HG03520 (cell line): Measurements from ENCODE around the gene GCKR.

Source experiments
- ATAC-seq: cut with Tn5 transposase; IDR thresholded peaks from one replicate; pipeline ENCODE4 v1.9.1; 2021; ENCODE audit warnings: mild to moderate bottlenecking, moderate library complexity; ENCODE audit not compliant: unreplicated experiment

The GCKR gene

GRCh38 chr2:27496357-27497287 lies at the start of gene GCKR:
Gene GCKR (plus strand): TSS chr2:27496839. CDS start chr2:27496905, 66 bp downstream.
- ATAC-seq, result no peak

GRCh38 chr2:27448381-27448780 lies 48.3 kb upstream of the GCKR start:
- ATAC-seq, result no peak

- ATAC-seq, result no peak
Observed at GRCh38 chr2:27451095-27451494, 45.5 kb upstream of the GCKR start.

GRCh38 chr2:27453968-27454367 lies 42.7 kb upstream of the GCKR start:
- no peak for ATAC-seq

GRCh38 chr2:27461118-27461517 lies 35.5 kb upstream of the GCKR start:
- no peak for ATAC-seq

GRCh38 chr2:27464443-27464842 lies 32.2 kb upstream of the GCKR start:
- no peak for ATAC-seq

- ATAC-seq, result no peak
Observed at GRCh38 chr2:27471961-27472360, 24.7 kb upstream of the GCKR start.

GRCh38 chr2:27485496-27485895 lies 11.1 kb upstream of the GCKR start:
- no peak for ATAC-seq

- ATAC-seq, result no peak
Observed at GRCh38 chr2:27489118-27489497, 7.5 kb upstream of the GCKR start.

GRCh38 chr2:27489498-27490397 lies 6.9 kb upstream of the GCKR start, which contains the start of gene IFT172:
Gene IFT172 (minus strand): TSS chr2:27489743. CDS start chr2:27489653, 90 bp downstream.
- ATAC-seq, result peak; percentile 94

GRCh38 chr2:27492557-27492956 lies 4.1 kb upstream of the GCKR start:
- no peak for ATAC-seq

- ATAC-seq, result no peak
Observed at GRCh38 chr2:27493948-27494283, 2.7 kb upstream of the GCKR start.

GRCh38 chr2:27494284-27494943 lies 2.2 kb upstream of the GCKR start:
- no peak for ATAC-seq

GRCh38 chr2:27494944-27495554 lies 1.6 kb upstream of the GCKR start, which contains the start of gene FNDC4:
Gene FNDC4 (minus strand): TSS chr2:27495200. CDS start chr2:27494679, 521 bp downstream.
- ATAC-seq, result no peak

GRCh38 chr2:27495840-27496356 lies 741 bp upstream of the GCKR start:
- ATAC-seq, result no peak

GRCh38 chr2:27497288-27497627 lies 619 bp downstream of the GCKR start:
- no peak for ATAC-seq

- ATAC-seq, result no peak
Observed at GRCh38 chr2:27498975-27499374, 2.3 kb downstream of the GCKR start.

- ATAC-seq, result no peak
Observed at GRCh38 chr2:27501042-27501441, 4.4 kb downstream of the GCKR start.

- ATAC-seq, result no peak
Observed at GRCh38 chr2:27502142-27502541, 5.5 kb downstream of the GCKR start.

GRCh38 chr2:27506587-27506986 lies 9.9 kb downstream of the GCKR start:
- no peak for ATAC-seq
